EL (cell line): ENCODE data around the gene TUBB2A.
A peak's percentile ranks its signal among the peaks of the same experiment; 100 is the strongest.

ENCODE experiments used
- DNase-seq: peaks from one replicate; pipeline ENCODE4 v3.0.0-alpha.2; 2016

Gene TUBB2A

DNA sequence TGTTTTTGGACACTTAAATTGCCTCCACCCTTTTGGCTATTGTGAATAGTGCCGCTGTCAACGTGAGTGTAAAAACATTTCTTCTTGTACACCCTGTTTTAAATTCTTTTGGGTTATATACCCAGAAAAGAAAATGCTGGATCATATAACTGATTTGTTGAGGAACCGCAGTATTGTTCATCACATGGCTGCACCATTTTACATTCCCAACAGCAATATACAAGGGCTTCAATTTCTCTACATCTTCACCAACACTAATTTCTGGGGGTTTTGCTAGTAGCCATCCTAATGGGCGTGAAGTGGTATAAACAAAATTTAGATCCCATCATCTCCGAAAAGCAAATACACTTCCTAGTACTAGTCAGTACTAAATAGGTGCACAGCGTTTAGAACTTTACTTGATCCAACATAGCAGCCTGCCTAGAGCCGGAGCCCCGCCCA is 39.4 kb downstream of the TUBB2A start:
- peak; percentile 9 for DNase-seq

DNA sequence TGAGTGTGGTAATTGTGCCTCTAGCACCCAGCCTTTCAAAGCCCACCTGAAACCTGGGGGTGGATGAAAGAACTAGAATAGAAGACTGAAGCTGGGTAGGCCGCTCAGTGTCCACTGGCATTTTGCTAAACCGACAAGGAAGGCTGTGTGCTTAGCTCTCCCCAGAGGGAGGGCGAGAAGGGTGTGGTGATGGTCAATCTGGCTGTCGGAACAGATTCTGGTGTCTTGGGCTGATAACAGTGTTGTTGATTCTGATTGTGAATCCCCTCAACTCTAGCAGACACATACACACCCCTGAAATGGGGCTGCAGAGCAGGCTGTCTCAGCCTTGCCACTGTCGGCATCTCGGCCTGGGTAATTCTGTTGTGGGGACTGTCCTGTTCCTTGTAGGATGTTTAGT is 43.0 kb downstream of the TUBB2A start:
- DNase-seq, result no peak

DNA sequence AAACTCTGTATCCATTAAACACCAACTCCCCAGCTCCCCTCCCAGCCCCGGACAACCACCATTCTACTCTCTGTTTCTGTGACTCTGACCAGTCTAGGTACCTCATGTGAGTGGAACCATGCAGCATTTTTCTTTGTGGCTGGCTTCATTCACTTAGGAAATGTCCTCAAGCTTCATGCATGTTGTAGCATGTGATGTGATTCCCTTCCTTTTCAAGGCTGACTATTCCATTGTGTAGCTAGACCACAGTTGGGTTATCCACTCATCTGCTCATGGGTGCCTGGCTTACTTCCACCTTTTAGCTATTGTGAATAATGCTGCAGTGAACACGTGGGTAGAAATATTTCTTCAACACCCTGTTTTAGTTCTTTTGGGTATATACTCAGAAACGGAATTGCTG is 47.6 kb downstream of the TUBB2A start:
- DNase-seq, result no peak

DNA sequence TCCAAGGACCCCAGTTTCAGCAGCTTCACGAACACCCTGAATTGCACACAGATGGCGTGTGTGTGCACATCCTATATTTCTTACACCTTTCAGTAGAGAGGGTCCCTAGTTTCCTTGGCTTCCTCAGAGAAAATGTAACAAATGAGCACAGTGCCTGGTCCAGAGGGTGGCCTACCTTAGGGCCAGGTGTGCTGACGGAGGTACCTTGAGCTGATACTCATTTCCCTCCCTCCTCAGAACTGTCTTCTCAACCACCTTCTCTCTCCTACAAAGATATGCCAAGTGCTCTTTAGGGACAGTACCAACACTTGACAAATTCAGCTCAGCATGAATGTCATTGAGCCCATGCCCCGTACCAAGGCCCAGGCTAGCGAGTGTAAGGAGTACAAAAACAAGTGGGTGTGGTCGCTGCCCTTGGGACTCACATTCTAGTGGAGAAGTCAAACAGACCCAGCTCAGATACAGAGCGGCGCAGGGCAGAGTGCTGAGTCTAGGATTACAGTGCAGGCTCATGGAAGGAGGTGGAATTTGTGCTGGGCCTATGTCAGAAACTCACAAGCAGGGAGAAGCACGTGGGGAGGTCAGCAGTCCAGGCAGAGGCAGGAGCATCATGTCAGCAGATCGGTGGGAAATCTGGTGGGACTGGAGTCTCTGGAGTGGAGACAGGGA is 48.5 kb downstream of the TUBB2A start:
- no peak for DNase-seq
